Astrocyte of the cerebellum (primary cell): Measurements from ENCODE around the gene OCA2.

ENCODE experiments used
- DNase-seq: peaks from one replicate; pipeline ENCODE4 v3.0.0-alpha.2; 2011; ENCODE audit warnings: low read depth
- H3K4me3 ChIP-seq: 2 replicates; pipeline ENCODE4 v1.5.1; 2011; ENCODE audit warnings: mild to moderate bottlenecking, low read depth, low read length, moderate library complexity
- in situ Hi-C: cut with HindIII; loops from 2 replicates; pipeline ENCODE4 v1.10.0; 2017; ENCODE audit warnings: low sequenced_read_pairs
- TF ChIP-seq, protein P1 (sequence below): IDR thresholded peaks from 2 replicates; pipeline ENCODE4 v1.5.1; 2012; ENCODE audit warnings: low read length, low read depth, moderate library complexity, mild to moderate bottlenecking; ENCODE audit errors: missing control alignments

The OCA2 gene

DNA sequence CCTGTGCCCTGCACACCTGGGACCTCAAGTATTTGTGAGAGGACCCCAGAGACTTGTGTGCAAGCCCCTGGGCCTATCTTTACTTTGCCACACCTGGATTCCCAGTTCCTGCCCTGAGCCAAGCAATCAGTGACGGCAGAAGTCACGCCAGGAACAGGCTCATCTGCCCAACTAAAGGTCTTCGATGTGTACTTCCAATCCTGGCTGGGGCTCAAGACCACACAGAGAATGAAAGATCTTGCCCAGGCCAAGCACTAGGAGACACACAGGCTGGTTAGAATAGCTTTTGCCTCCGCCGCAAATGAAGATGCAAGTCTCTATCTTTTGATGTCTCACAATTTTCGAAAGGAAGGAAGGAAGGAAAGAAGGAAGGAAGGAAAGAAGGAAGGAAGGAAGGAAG lies 228.8 kb downstream of the OCA2 start:
- in situ Hi-C loops, result no loop called here
- no peak for DNase-seq
- TF ChIP-seq, protein P1, sequence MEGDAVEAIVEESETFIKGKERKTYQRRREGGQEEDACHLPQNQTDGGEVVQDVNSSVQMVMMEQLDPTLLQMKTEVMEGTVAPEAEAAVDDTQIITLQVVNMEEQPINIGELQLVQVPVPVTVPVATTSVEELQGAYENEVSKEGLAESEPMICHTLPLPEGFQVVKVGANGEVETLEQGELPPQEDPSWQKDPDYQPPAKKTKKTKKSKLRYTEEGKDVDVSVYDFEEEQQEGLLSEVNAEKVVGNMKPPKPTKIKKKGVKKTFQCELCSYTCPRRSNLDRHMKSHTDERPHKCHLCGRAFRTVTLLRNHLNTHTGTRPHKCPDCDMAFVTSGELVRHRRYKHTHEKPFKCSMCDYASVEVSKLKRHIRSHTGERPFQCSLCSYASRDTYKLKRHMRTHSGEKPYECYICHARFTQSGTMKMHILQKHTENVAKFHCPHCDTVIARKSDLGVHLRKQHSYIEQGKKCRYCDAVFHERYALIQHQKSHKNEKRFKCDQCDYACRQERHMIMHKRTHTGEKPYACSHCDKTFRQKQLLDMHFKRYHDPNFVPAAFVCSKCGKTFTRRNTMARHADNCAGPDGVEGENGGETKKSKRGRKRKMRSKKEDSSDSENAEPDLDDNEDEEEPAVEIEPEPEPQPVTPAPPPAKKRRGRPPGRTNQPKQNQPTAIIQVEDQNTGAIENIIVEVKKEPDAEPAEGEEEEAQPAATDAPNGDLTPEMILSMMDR, result no peak
- H3K4me3 ChIP-seq, result no peak overlapping the region

DNA sequence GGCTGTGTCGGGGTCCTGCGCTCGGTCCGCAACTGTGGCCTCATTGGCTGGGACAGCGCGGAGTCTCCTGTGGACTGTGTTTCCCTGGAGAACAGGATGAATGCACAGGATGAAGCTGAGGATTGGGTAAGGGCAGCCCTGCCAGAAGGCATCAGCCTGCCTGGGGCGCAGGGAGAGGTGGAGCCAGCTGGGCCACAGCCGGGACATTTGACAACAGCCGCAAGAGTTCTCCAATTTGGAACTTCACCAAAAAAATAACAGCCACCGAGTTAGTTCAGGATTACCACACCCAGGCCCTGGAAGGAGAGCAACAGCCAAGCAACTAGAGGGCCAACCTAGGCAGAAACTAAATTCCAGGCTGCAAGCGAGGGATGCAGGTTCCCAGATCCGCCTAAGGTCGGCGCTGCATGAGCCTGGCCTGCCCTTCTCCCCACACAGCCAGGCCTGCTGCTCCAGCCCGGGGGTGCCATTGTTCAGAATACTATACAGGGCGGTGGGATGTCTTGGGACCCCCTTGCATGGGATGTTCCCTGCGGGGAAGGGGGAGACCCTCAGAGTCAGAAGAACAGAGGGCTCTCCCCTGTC lies 229.3 kb downstream of the OCA2 start:
- DNase-seq, result no peak
- TF ChIP-seq, protein P1, result no peak
- in situ Hi-C loops, result no loop called here
- H3K4me3 ChIP-seq, result no peak overlapping the region

DNA sequence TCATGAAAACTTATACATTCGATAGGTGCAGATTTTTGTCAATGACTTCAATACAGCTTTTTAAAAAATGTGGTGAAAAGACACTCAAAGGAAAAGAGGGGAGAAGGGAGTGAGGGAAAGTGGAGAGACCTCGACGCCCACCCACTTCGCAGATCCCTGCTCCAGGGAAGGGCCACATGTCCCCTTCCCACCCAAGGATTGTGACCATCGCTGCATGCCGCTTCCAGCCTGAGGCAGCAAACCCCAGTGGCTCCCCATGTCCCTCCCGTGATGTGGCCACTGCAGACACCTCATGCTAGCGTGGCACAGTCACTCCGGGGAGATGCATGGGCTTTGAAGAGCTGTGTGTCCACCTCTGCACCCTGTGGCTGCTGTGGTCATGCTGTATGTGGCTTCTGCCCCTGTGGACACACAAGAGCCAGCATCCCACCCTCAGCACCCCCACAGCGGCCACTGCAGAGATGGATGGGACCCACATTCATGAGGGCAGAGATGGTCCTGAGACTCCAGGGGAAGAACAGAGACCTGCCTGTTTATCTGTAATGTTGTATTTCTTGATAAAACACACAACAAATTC lies 230.2 kb downstream of the OCA2 start:
- no peak overlapping the region for H3K4me3 ChIP-seq
- in situ Hi-C loops, result no loop called here
- TF ChIP-seq, protein P1, result no peak
- no peak for DNase-seq

DNA sequence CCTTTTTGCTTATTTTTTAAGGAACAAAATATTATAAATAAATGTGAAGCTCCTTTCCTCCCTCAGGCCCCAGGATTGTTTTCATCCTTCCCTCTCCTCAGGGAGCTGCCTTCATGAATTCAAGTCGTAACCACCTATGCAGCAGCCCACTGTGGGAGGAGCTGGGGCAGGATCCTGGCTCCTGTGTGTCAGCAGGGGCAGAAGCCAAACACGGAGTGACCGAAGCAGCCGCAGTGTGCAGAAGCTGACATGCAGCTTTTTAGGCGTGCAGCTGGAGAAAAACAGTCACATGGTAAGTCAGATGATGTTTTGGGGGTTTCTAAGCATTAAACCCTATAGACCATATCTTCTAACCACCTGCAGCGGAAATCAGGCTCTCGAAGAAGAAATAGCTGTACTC lies 231.3 kb downstream of the OCA2 start:
- in situ Hi-C loops, result no loop called here
- H3K4me3 ChIP-seq, result no peak overlapping the region
- DNase-seq, result no peak
- TF ChIP-seq, protein P1, result no peak

DNA sequence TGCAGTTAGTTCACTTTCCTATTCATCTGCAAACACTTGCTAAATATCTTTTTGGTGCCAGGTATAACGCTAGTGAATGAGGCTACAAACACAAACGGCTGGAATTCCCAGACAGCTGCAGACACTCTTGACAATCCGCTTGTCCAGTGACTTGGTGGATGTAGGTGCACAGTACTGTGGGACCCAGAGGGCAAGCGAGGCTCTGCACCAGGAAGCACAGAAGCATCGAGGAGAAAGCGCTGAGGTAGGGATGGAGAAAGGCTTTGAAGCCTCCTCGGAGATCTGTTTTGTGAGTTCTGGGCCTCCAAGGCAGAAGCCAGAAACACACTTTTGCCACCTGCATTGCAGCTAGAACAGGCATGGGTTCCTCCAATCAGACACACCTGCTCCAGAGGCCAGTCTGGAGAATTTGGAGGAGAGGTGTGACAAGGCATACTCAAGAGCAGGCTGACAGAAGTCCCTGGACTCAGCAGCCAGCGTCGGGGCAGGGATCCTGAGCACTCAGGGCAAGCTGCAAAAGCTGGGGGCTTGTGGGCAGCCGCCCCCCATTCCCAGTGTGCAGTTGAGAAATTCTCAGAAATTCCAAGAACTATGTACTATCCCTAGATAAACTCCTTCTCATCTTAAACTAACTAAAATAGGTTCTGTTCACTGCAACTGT lies 232.5 kb downstream of the OCA2 start:
- in situ Hi-C loops, result no loop called here
- DNase-seq, result no peak
- no peak overlapping the region for H3K4me3 ChIP-seq
- TF ChIP-seq, protein P1, result no peak

DNA sequence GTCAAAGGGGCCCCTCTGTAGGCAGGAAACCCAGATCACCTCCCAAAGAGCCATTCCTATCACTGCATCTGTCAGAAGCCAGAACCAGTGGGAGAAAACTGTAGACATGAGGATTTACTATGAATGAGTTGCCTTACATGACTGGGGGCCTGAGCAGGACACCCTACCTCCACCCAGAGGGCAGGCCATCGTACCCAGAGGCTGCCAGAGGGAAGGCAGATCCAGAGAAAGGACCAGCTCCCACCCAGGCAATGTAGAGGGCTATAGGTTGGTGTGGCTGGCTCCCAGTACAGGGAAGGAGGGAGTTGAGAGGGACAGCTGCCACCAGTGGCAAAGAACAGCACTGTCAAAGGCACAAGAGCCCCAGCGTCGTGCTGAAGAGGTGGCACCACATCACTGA lies 233.2 kb downstream of the OCA2 start:
- DNase-seq, result no peak
- no peak overlapping the region for H3K4me3 ChIP-seq
- in situ Hi-C loops, result no loop called here
- TF ChIP-seq, protein P1, result no peak
